HEK293T (cell line): ENCODE data around the gene SETD4.
"Not testable (repeated sequence)": the region's sequence is repeated elsewhere in the genome, so short reads cannot be mapped to it uniquely, and the experiment has no call there.

ENCODE experiments used
- CTCF ChIA-PET: fragments of 350-600 bp; formaldehyde crosslinking; extraction: SDS; loops from one replicate; lab custom pipeline; 2021; ENCODE audit warnings: antibody characterized with exemption, inconsistent platforms; lab: Yijun Ruan, JAX
- POLR2A ChIA-PET: fragments of 350-600 bp; formaldehyde crosslinking; extraction: SDS; loops from one replicate; lab custom pipeline; 2020; ENCODE audit warnings: antibody characterized with exemption, inconsistent platforms; lab: Yijun Ruan, JAX
- DNase-seq: peaks from one replicate; pipeline ENCODE4 v3.0.0; 2012; ENCODE audit warnings: mixed read lengths; ENCODE audit errors: extremely low spot score
- ARNT ChIP-seq: fragments of 450-650 bp; IDR thresholded peaks from 2 replicates; pipeline ENCODE4 v1.6.1; 2017; ENCODE audit warnings: mild to moderate bottlenecking
- BHLHE40 ChIP-seq: fragments of 450-650 bp; IDR thresholded peaks from 2 replicates; pipeline ENCODE4 v1.6.1; 2016; ENCODE audit warnings: mild to moderate bottlenecking, moderate library complexity, borderline replicate concordance
- CTBP1 ChIP-seq: fragments of 450-650 bp; IDR thresholded peaks from 2 replicates; pipeline ENCODE4 v1.6.1; 2016; ENCODE audit warnings: borderline replicate concordance
- ELF4 ChIP-seq: fragments of 450-650 bp; IDR thresholded peaks from 2 replicates; pipeline ENCODE4 v1.6.1; 2017; ENCODE audit warnings: antibody characterized with exemption
- FOXA1 ChIP-seq: fragments of 450-650 bp; IDR thresholded peaks from 2 replicates; pipeline ENCODE4 v1.6.1; 2016; ENCODE audit warnings: mild to moderate bottlenecking
- FOXK2 ChIP-seq: fragments of 450-650 bp; IDR thresholded peaks from 2 replicates; pipeline ENCODE4 v1.6.1; 2016; ENCODE audit warnings: mild to moderate bottlenecking
- FOXM1 ChIP-seq: fragments of 450-650 bp; IDR thresholded peaks from 2 replicates; pipeline ENCODE4 v1.6.1; 2017; ENCODE audit warnings: mild to moderate bottlenecking, borderline replicate concordance
- HDGF ChIP-seq: fragments of 450-650 bp; IDR thresholded peaks from 2 replicates; pipeline ENCODE4 v1.6.1; 2017; ENCODE audit warnings: antibody characterized with exemption, borderline replicate concordance
- L3MBTL2 ChIP-seq: fragments of 450-650 bp; conservative IDR thresholded peaks from 2 replicates; pipeline ENCODE4 v1.6.1; 2016; ENCODE audit warnings: mild to moderate bottlenecking
- LEF1 ChIP-seq: fragments of 450-650 bp; IDR thresholded peaks from 2 replicates; pipeline ENCODE4 v1.6.1; 2017; ENCODE audit warnings: mild to moderate bottlenecking, borderline replicate concordance
- NFRKB ChIP-seq: fragments of 450-650 bp; IDR thresholded peaks from 2 replicates; pipeline ENCODE4 v1.6.1; 2016; ENCODE audit warnings: mild to moderate bottlenecking, moderate library complexity
- PKNOX1 ChIP-seq: fragments of 450-650 bp; IDR thresholded peaks from 2 replicates; pipeline ENCODE4 v1.6.1; 2016
- SP1 ChIP-seq: fragments of 450-650 bp; IDR thresholded peaks from 2 replicates; pipeline ENCODE4 v1.6.1; 2017
- SUZ12 ChIP-seq: fragments of 450-650 bp; IDR thresholded peaks from 2 replicates; pipeline ENCODE4 v1.6.1; 2016; ENCODE audit warnings: mild to moderate bottlenecking
- TARDBP ChIP-seq: fragments of 450-650 bp; IDR thresholded peaks from 2 replicates; pipeline ENCODE4 v1.6.1; 2016
- ZNF384 ChIP-seq: fragments of 450-650 bp; IDR thresholded peaks from 2 replicates; pipeline ENCODE4 v1.6.1; 2016

Gene SETD4

GRCh38 chr21:36100971-36101641 is 40.8 kb upstream of the SETD4 start:
- POLR2A ChIA-PET = interaction anchor here (0.9 to 1.6 kb wide), 2 partner anchors 32 to 41 kb away, joined by 3 to 7 read pairs; partner anchors contain the start of gene SETD4
- CTCF ChIA-PET = interaction anchor here (1.5 kb wide), 1 partner anchor 14 kb away, joined by 3 read pairs; no protein-coding TSS in a partner anchor
- DNase-seq = no peak
- TF ChIP-seq L3MBTL2 (no peak), ZNF384 (no peak), FOXM1 (no peak), SUZ12 (no peak), PKNOX1 (no peak), NFRKB (no peak)

- DNase-seq, CTCF ChIA-PET: not testable (repeated sequence)
- POLR2A ChIA-PET = interaction anchor here (1.6 kb wide), 1 partner anchor 39 kb away, joined by 7 read pairs; the partner anchor contains the start of gene SETD4
Observed at GRCh38 chr21:36099695-36100211, 39.4 kb upstream of the SETD4 start.

- TF ChIP-seq ELF4 (no peak), ARNT (no peak), SUZ12 (no peak), FOXM1 (no peak), PKNOX1 (no peak), L3MBTL2 (no peak), ZNF384 (no peak), TARDBP (no peak), FOXA1 (no peak), HDGF (no peak), LEF1 (no peak), SP1 (no peak), CTBP1 (no peak), NFRKB (no peak), BHLHE40 (no peak), FOXK2 (no peak)
- DNase-seq = no peak
- ChIA-PET CTCF (no interaction called here), POLR2A (no interaction called here)
Observed at GRCh38 chr21:36099000-36099399, 38.7 kb upstream of the SETD4 start.

GRCh38 chr21:36098182-36098532 is 37.8 kb upstream of the SETD4 start:
- no peak for TF ChIP-seq PKNOX1
- TF ChIP-seq SP1 = no peak
- TF ChIP-seq LEF1 = no peak
- TF ChIP-seq FOXA1 = no peak
- no peak for TF ChIP-seq ZNF384
- no peak for TF ChIP-seq FOXK2
- no peak for TF ChIP-seq BHLHE40
- TF ChIP-seq SUZ12 = no peak
- no peak for TF ChIP-seq TARDBP
- no peak for TF ChIP-seq NFRKB
- no peak for TF ChIP-seq FOXM1
- no peak for TF ChIP-seq HDGF
- TF ChIP-seq ARNT = no peak
- TF ChIP-seq ELF4 = no peak
- no peak for TF ChIP-seq L3MBTL2
- TF ChIP-seq CTBP1 = no peak
- no peak for DNase-seq
- CTCF ChIA-PET = no interaction called here
- POLR2A ChIA-PET = interaction anchor here (1.9 kb wide), 1 partner anchor 38 kb away, joined by 8 read pairs; the partner anchor contains the start of gene SETD4

GRCh38 chr21:36097427-36098181 is 37.3 kb upstream of the SETD4 start:
- POLR2A ChIA-PET = interaction anchor here (1.9 kb wide), 1 partner anchor 38 kb away, joined by 8 read pairs; the partner anchor contains the start of gene SETD4
- DNase-seq = peak; percentile 31
- no peak for TF ChIP-seq HDGF
- peak; percentile 85 for TF ChIP-seq PKNOX1
- CTCF ChIA-PET = interaction anchor here (1.0 kb wide), 1 partner anchor 1212 kb away, joined by 4 read pairs; no protein-coding TSS in a partner anchor
